Trophoblast cell (in vitro differentiated cells and primary cell): ENCODE data around the gene ZNF132.

Experiments
- DNase-seq, 2 donors: peaks; one replicate each; pipeline ENCODE4 v3.0.0-alpha.2; 2016
- H2AFZ ChIP-seq: 2 replicates; pipeline ENCODE4 v1.6.1; 2013; ENCODE audit warnings: low read length, moderate library complexity, mild to moderate bottlenecking; ENCODE audit not compliant: insufficient read depth, poor library complexity
- H2AK5ac ChIP-seq: 2 replicates; pipeline ENCODE4 v1.6.1; 2013; ENCODE audit warnings: mild to moderate bottlenecking, low read length
- H2BK120ac ChIP-seq: 2 replicates; pipeline ENCODE4 v1.6.1; 2013; ENCODE audit warnings: low read length, mild to moderate bottlenecking, moderate library complexity; ENCODE audit not compliant: insufficient read depth, poor library complexity
- H2BK12ac ChIP-seq: 2 replicates; pipeline ENCODE4 v1.6.1; 2013; ENCODE audit warnings: mild to moderate bottlenecking, low read length, moderate library complexity
- H2BK5ac ChIP-seq: 2 replicates; pipeline ENCODE4 v1.6.1; 2013; ENCODE audit warnings: low read length, low read depth, moderate library complexity, mild to moderate bottlenecking; ENCODE audit not compliant: poor library complexity
- H3K14ac ChIP-seq: 2 replicates; pipeline ENCODE4 v1.6.1; 2013; ENCODE audit warnings: mild to moderate bottlenecking, low read length
- H3K18ac ChIP-seq: 2 replicates; pipeline ENCODE4 v1.6.1; 2013; ENCODE audit warnings: mild to moderate bottlenecking, low read length
- H3K23ac ChIP-seq: 2 replicates; pipeline ENCODE4 v1.6.1; 2013; ENCODE audit warnings: low read length
- H3K27ac ChIP-seq: 2 replicates; pipeline ENCODE4 v1.5.1; 2013; ENCODE audit warnings: low read depth, mild to moderate bottlenecking, inconsistent platforms, low read length, moderate library complexity
- H3K27me3 ChIP-seq: 2 replicates; pipeline ENCODE4 v1.6.1; 2013; ENCODE audit warnings: inconsistent platforms, mild to moderate bottlenecking, low read length, moderate library complexity; ENCODE audit not compliant: insufficient read depth
- H3K36me3 ChIP-seq, 2 experiments: 1 replicate in 1 of 2; 2 replicates in 1 of 2; pipeline ENCODE4 v1.6.1; 2013; ENCODE audit warnings: low read length in 2 of 2, mild to moderate bottlenecking in 2 of 2, moderate library complexity in 1 of 2; ENCODE audit not compliant: insufficient read depth in 2 of 2, control insufficient read depth in 1 of 2
- H3K4ac ChIP-seq: 2 replicates; pipeline ENCODE4 v1.6.1; 2013; ENCODE audit warnings: low read depth, mild to moderate bottlenecking, low read length, moderate library complexity
- H3K4me1 ChIP-seq, 2 experiments: 1 replicate in 1 of 2; 2 replicates in 1 of 2; pipeline ENCODE4 v1.6.1; 2013; ENCODE audit warnings: low read length in 2 of 2, mild to moderate bottlenecking in 2 of 2, moderate library complexity in 1 of 2; ENCODE audit not compliant: insufficient read depth in 2 of 2, control insufficient read depth in 1 of 2
- H3K4me2 ChIP-seq: 2 replicates; pipeline ENCODE4 v1.6.1; 2013; ENCODE audit warnings: inconsistent platforms, mild to moderate bottlenecking, low read length, moderate library complexity
- H3K4me3 ChIP-seq: 2 replicates; pipeline ENCODE4 v1.5.1; 2013; ENCODE audit warnings: mild to moderate bottlenecking, low read depth, low read length, inconsistent platforms
- H3K79me1 ChIP-seq: one replicate; pipeline ENCODE4 v1.6.1; 2013; ENCODE audit warnings: low read length
- H3K79me2 ChIP-seq: 2 replicates; pipeline ENCODE4 v1.6.1; 2013; ENCODE audit warnings: low read length, mild to moderate bottlenecking; ENCODE audit not compliant: control insufficient read depth, insufficient read depth, poor library complexity
- H3K9ac ChIP-seq: 2 replicates; pipeline ENCODE4 v1.6.1; 2013; ENCODE audit warnings: mild to moderate bottlenecking, low read length
- H3K9me3 ChIP-seq: 2 replicates; pipeline ENCODE4 v1.6.1; 2013; ENCODE audit warnings: low read depth, mild to moderate bottlenecking, control low read depth, inconsistent platforms, low read length; ENCODE audit not compliant: insufficient read depth
- H4K12ac ChIP-seq: 2 replicates; pipeline ENCODE4 v1.6.1; 2013; ENCODE audit warnings: low read depth, mild to moderate bottlenecking, low read length, moderate library complexity
- H4K8ac ChIP-seq: 2 replicates; pipeline ENCODE4 v1.6.1; 2013; ENCODE audit warnings: low read depth, mild to moderate bottlenecking, low read length, moderate library complexity
- H4K91ac ChIP-seq: one replicate; pipeline ENCODE4 v1.6.1; 2013; ENCODE audit warnings: low read depth, mild to moderate bottlenecking, low read length, moderate library complexity
- WGBS: extraction: QIAGEN DNeasy Blood & Tissue Kit; methylation state at CpG from one replicate; pipeline ENCODE4 v1.1.7; 2013; ENCODE audit warnings: missing lambda C conversion rate; ENCODE audit not compliant: insufficient read length, insufficient coverage; ENCODE audit errors: extremely low coverage; 5-methylcytosine and 5-hydroxymethylcytosine counted together

Gene ZNF132

DNA sequence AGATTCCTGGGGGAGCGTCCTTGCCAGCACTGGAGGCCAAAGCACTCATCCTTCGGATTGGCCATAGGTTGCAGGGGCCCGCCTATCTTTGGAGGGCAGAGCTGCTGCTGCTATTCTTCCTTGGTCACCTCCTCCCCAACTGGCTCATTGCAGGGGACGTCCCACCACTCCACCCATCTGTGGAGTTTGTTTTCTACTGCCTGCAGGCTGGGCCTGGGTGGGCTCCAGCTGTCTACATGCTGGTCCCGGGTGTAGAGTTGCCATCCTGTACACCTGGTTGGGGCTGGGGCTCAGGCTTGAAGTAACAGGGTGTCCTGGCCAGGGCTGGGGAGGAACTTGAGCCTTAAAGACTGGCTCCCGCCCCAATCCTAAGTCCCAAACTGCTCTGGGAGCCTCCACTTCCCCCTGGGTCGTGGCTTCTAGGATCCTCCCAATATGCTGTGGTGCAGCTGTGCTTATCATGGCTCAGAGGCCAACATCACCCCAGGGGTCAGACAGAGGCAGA lies 42.4 kb downstream of the ZNF132 start:
- H3K23ac ChIP-seq, result no peak overlapping the region
- no peak overlapping the region for H2BK5ac ChIP-seq
- no peak overlapping the region for H3K4me2 ChIP-seq
- H4K91ac ChIP-seq, result no peak overlapping the region
- peaks cover 15% of the 10 kb centered on the region for H3K27me3 ChIP-seq
- H3K27ac ChIP-seq, result no peak overlapping the region
- no peak overlapping the region for H2BK120ac ChIP-seq
- no peak for DNase-seq
- H3K9me3 ChIP-seq, result no peaks in the 10 kb centered on the region
- peaks cover 14% of the 10 kb centered on the region for H3K79me1 ChIP-seq
- no peak overlapping the region for H3K18ac ChIP-seq
- no peak overlapping the region for H4K12ac ChIP-seq
- no peak overlapping the region for H3K14ac ChIP-seq
- WGBS, result no CpG with 5 or more reads among the region's 7 CpGs
- no peak overlapping the region for H3K4ac ChIP-seq
- H4K8ac ChIP-seq, result no peak overlapping the region
- H2BK12ac ChIP-seq, result no peak overlapping the region
- H3K9ac ChIP-seq, result no peak overlapping the region
- no peak overlapping the region for H2AK5ac ChIP-seq
- H3K4me3 ChIP-seq, result no peak overlapping the region
- no peak overlapping the region for H2AFZ ChIP-seq
- peaks cover 3% of the 10 kb centered on the region for H3K79me2 ChIP-seq
- H3K36me3 ChIP-seq, result peaks cover 27% of the 10 kb centered on the region in 2 experiments
- H3K4me1 ChIP-seq, result peaks cover 31 to 40% of the 10 kb centered on the region in 2 experiments

DNA sequence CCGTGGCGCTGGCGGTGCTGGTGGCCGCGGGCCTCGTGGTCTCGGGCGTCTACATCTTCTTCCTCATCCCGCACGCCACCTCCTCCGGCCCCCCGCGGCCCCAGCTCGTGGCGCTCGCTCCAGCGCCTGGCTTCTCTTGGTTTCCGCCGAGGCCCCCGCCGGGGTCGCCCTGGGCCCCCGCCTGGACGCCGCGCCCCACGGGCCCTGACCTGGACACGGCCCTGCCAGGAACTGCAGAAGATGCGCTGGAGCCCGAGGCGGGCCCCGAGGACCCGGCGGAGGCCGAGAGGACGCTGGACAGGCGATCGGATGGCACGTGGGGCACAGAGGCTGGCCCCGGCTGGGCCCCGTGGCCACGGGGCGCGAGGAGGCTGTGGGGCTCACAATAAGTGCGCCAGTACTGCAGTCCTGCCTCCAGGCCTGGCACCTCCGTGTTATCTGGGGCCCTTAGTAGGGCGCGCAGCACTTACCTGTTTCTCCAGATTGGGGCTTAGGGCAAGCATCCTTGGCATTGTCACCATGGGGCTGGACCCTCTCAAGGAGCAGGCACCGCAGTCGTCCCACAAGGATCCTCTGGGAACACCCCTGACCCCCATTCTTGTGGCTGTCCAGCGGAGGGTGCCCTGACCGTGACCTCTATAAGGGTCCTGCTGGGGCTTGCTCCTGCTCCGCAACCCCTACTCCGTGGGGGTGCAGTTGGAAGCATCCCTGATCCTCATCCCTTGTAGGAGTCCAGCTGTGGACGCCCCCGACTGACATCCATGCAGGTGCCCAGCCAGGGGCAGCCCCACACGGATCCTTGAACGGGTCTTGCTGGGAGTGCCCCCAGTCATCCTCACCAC lies 43.0 kb downstream of the ZNF132 start:
- no peaks in the 10 kb centered on the region for H3K9me3 ChIP-seq
- H3K4me1 ChIP-seq, result peaks cover 27 to 37% of the 10 kb centered on the region in 2 experiments
- H3K18ac ChIP-seq, result no peak overlapping the region
- peak overlapping the region; percentile 36 for H4K12ac ChIP-seq
- no peak overlapping the region for H2AK5ac ChIP-seq
- peaks cover 3% of the 10 kb centered on the region for H3K79me2 ChIP-seq
- no peak overlapping the region for H2BK5ac ChIP-seq
- no peak overlapping the region for H3K4me3 ChIP-seq
- H3K27ac ChIP-seq, result no peak overlapping the region
- no peak overlapping the region for H3K9ac ChIP-seq
- H3K4ac ChIP-seq, result no peak overlapping the region
- H2AFZ ChIP-seq, result no peak overlapping the region
- peak overlapping the region; percentile 39 for H4K8ac ChIP-seq
- no peak overlapping the region for H2BK12ac ChIP-seq
- WGBS, result no CpG with 5 or more reads among the region's 58 CpGs
- H3K23ac ChIP-seq, result no peak overlapping the region
- no peak overlapping the region for H4K91ac ChIP-seq
- H3K27me3 ChIP-seq, result peaks cover 15% of the 10 kb centered on the region
- H3K14ac ChIP-seq, result no peak overlapping the region
- H3K4me2 ChIP-seq, result peak overlapping the region; percentile 57
- H3K36me3 ChIP-seq, result peaks cover 30 to 31% of the 10 kb centered on the region in 2 experiments
- DNase-seq, result no peak
- H2BK120ac ChIP-seq, result no peak overlapping the region
- peaks cover 14% of the 10 kb centered on the region for H3K79me1 ChIP-seq

DNA sequence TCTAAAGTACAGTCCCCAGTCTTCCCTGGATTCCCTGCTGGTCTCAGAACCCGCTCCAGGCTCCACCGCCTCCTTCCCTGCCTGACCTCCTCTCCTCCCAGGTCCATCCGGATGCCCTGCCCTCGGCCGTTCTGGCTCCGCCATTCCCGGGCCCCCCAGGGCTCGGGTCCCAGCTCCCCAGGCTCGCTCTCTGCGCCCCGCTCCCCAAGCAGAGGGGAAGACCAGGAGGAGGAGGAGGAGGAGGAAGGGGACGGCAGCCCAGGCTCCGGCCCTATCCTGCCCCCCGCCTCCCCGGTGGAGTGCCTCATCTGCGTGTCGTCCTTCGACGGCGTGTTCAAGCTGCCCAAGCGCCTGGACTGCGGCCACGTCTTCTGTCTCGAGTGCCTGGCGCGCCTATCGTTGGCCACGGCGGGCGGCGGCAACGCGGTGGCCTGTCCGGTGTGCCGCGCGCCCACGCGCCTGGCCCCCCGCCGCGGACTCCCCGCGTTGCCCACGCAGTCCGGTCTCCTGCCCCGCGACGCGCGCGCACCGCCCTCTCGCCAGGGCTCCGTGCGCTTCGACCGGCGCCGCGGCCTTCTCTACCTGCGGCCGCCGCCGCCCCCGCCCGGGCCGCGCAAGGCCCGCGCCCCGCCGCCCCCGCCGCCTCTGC lies 43.9 kb downstream of the ZNF132 start:
- peaks cover 15% of the 10 kb centered on the region for H3K27me3 ChIP-seq
- H3K4ac ChIP-seq, result no peak overlapping the region
- H2BK5ac ChIP-seq, result no peak overlapping the region
- H3K9ac ChIP-seq, result peak overlapping the region; percentile 24
- H4K91ac ChIP-seq, result peak overlapping the region; percentile 54
- H2BK12ac ChIP-seq, result peak overlapping the region; percentile 23
- H2AK5ac ChIP-seq, result peak overlapping the region; percentile 57
- peaks cover 26 to 37% of the 10 kb centered on the region in 2 experiments for H3K4me1 ChIP-seq
- peak overlapping the region; percentile 57 for H3K4me2 ChIP-seq
- H3K9me3 ChIP-seq, result no peaks in the 10 kb centered on the region
- peaks cover 12% of the 10 kb centered on the region for H3K79me1 ChIP-seq
- peak overlapping the region; percentile 41 for H3K4me3 ChIP-seq
- H3K23ac ChIP-seq, result no peak overlapping the region
- peak overlapping the region; percentile 82 for H4K8ac ChIP-seq
- H4K12ac ChIP-seq, result peak overlapping the region; percentile 32
- peak overlapping the region; percentile 73 for H3K14ac ChIP-seq
- peaks cover 3% of the 10 kb centered on the region for H3K79me2 ChIP-seq
- no CpG with 5 or more reads among the region's 75 CpGs for WGBS
- DNase-seq, result no peak
- no peak overlapping the region for H3K27ac ChIP-seq
- peak overlapping the region; percentile 57 for H2AFZ ChIP-seq
- peak overlapping the region; percentile 10 for H2BK120ac ChIP-seq
- peak overlapping the region; percentile 71 for H3K18ac ChIP-seq
- H3K36me3 ChIP-seq, result peaks cover 35 to 37% of the 10 kb centered on the region in 2 experiments

DNA sequence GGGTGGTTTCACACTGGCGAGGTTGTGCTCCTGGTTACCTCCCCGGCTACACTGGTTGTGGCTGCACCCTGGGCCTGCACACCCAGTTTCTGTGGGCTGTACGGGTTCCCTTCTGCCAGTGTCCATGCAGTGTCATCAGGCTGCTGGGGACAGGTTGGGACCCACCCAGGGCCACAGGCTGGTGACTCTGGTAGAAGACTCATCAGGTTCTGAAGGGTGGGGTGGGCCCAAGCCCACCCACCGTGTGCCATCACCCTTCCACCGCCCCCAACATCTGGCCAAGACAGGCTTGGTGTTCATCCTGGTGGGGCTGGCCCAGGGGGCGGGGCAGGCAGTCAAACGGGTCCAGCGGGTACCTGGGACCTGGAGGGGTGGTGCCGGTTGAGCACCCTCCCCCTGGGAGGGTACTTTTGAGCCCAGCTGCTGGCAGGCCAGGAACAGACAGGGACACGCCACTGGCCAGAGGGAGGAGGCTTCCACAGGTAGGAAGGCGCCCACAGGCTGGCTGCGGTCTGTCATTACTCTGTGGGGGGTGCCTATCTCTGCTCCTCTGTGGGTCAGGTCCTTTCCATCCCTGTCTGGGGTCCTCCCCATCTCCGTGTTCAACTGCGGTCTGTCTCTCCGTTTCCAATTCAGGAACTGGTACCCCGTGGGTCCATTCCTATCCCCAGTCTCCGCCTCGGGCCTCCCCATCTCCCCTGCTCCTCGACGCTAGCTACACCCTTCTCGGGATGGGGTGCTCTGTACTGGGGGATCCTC lies 44.6 kb downstream of the ZNF132 start, which contains the start of gene RNF225:
Gene RNF225, plus strand, starts transcription at position 437 of the 759 bp plus-strand sequence. CDS start 434 bp downstream, outside the sequence.
- Histone ChIP-seq H3K79me1 (peaks cover 8% of the 10 kb centered on the region), H3K4me2 (peak within 1 kb of the TSS; percentile 57), H3K9me3 (no peaks in the 10 kb centered on the region), H4K91ac (peak within 1 kb of the TSS; percentile 54), H3K4ac (no peak within 1 kb of the TSS), H3K18ac (peak within 1 kb of the TSS; percentile 71), H3K27ac (no peak within 1 kb of the TSS), H2AK5ac (peak within 1 kb of the TSS; percentile 57), H2BK120ac (peak within 1 kb of the TSS; percentile 10), H3K4me1 (peaks cover 22 to 31% of the 10 kb centered on the region in 2 experiments), H3K23ac (no peak within 1 kb of the TSS), H3K4me3 (peak within 1 kb of the TSS; percentile 41), H3K27me3 (peaks cover 15% of the 10 kb centered on the region), H2BK5ac (no peak within 1 kb of the TSS), H3K79me2 (peaks cover 3% of the 10 kb centered on the region), H2BK12ac (peak within 1 kb of the TSS; percentile 23), H2AFZ (peak within 1 kb of the TSS; percentile 57), H3K36me3 (peaks cover 37 to 40% of the 10 kb centered on the region in 2 experiments), H4K8ac (peak within 1 kb of the TSS; percentile 82), H3K14ac (peak within 1 kb of the TSS; percentile 73), H3K9ac (peak within 1 kb of the TSS; percentile 24), H4K12ac (peak within 1 kb of the TSS; percentile 32)
- DNase-seq, result peak; percentile 78 to 83
- WGBS, result no CpG with 5 or more reads among the region's 21 CpGs
